22Rv1 (cell line): ENCODE data around the gene EPS8L3.

Source experiments
- CTCF ChIP-seq: fragments of 450-650 bp; IDR thresholded peaks from 2 replicates; pipeline ENCODE4 v1.5.1; 2017; ENCODE audit warnings: mild to moderate bottlenecking
- ZFX ChIP-seq: fragments of 450-650 bp; IDR thresholded peaks from 2 replicates; pipeline ENCODE4 v1.6.1; 2017; ENCODE audit warnings: antibody characterized with exemption, borderline replicate concordance

GRCh38 chr1:109805486-109806165, 41.9 kb upstream of the EPS8L3 start:
- TF ChIP-seq CTCF: no peak
- no peak for TF ChIP-seq ZFX
